DMS53 treated with DMSO at 0.1 percent for 48 hours (cell line): ENCODE results near the gene ACACB.

Experiments used
- DNase-seq: peaks from one replicate; lab custom pipeline; 2025; ENCODE audit not compliant: unreplicated experiment; lab: John Stamatoyannopoulos, UW

The ACACB gene

GRCh38 chr12:109293106-109293505 lies 176.7 kb downstream of the ACACB start:
- no peak for DNase-seq

GRCh38 chr12:109294286-109294796 lies 178.0 kb downstream of the ACACB start:
- no peak for DNase-seq

GRCh38 chr12:109295764-109296425 lies 179.5 kb downstream of the ACACB start:
- DNase-seq = no peak

GRCh38 chr12:109296431-109296830 lies 180.0 kb downstream of the ACACB start:
- DNase-seq = no peak

- DNase-seq = no peak
Observed at GRCh38 chr12:109299849-109300248, 183.5 kb downstream of the ACACB start.

GRCh38 chr12:109301643-109302168 lies 185.3 kb downstream of the ACACB start:
- no peak for DNase-seq

GRCh38 chr12:109302358-109302757 lies 186.0 kb downstream of the ACACB start:
- DNase-seq = no peak

GRCh38 chr12:109302770-109303169 lies 186.4 kb downstream of the ACACB start:
- DNase-seq = no peak

- no peak for DNase-seq
Observed at GRCh38 chr12:109304485-109304884, 188.1 kb downstream of the ACACB start.

- peak; percentile 38 for DNase-seq
Observed at GRCh38 chr12:109305547-109305946, 189.2 kb downstream of the ACACB start.

GRCh38 chr12:109307051-109307450 lies 190.7 kb downstream of the ACACB start:
- no peak for DNase-seq

GRCh38 chr12:109308534-109309380 lies 192.4 kb downstream of the ACACB start, which contains the start of gene FOXN4:
Gene FOXN4, minus strand, starts transcription at chr12:109309284. Its CDS starts 963 bp downstream, at chr12:109308321.
- no peak for DNase-seq

GRCh38 chr12:109309381-109310246 lies 193.2 kb downstream of the ACACB start:
- no peak for DNase-seq

- DNase-seq = peak; percentile 54
Observed at GRCh38 chr12:109310247-109311125, 194.1 kb downstream of the ACACB start.
